Neural crest cell (in vitro differentiated cells): ENCODE measurements around the gene QDPR. TPM values are rescaled to one million over a fixed set of nuclear protein-coding genes. Genes with fewer than 3 reads are reported as not detected.

ENCODE experiments used
- DNase-seq: peaks from one replicate; pipeline ENCODE4 v3.0.0; 2021; ENCODE audit warnings: low read depth, mixed read lengths, low spot score
- H3K27ac Mint-ChIP-seq: one replicate; pipeline ENCODE4 v1.8.0; 2021; ENCODE audit warnings: mild to moderate bottlenecking, mixed read lengths; ENCODE audit not compliant: unreplicated experiment
- H3K27me3 Mint-ChIP-seq: 2 replicates; pipeline ENCODE4 v1.8.0; 2021; ENCODE audit warnings: low read depth, mild to moderate bottlenecking, mixed read lengths
- H3K36me3 Mint-ChIP-seq: 2 replicates; pipeline ENCODE4 v1.8.0; 2021; ENCODE audit warnings: low read depth, mild to moderate bottlenecking, mixed read lengths
- H3K4me1 Mint-ChIP-seq: 2 replicates; pipeline ENCODE4 v1.8.0; 2021; ENCODE audit warnings: mixed read lengths
- H3K4me3 Mint-ChIP-seq: one replicate; pipeline ENCODE4 v1.8.0; 2021; ENCODE audit warnings: mild to moderate bottlenecking, mixed read lengths
- H3K9me3 Mint-ChIP-seq: 2 replicates; pipeline ENCODE4 v1.8.0; 2021; ENCODE audit warnings: mixed read lengths
- total RNA-seq: library from RNA; stranded (reverse); gene quantifications from 2 replicates; pipeline ENCODE4 v1.2.1, GENCODE V29; 2021
- TF ChIP-seq, protein P1 (sequence below): fragments of 200-600 bp; sonication (generic); conservative IDR thresholded peaks from 2 replicates; pipeline ENCODE4 v1.5.0; 2021; ENCODE audit warnings: antibody characterized with exemption, mild to moderate bottlenecking

Gene QDPR
- total RNA-seq, 1 donor from 2014 or later, result 46.5 TPM

DNA sequence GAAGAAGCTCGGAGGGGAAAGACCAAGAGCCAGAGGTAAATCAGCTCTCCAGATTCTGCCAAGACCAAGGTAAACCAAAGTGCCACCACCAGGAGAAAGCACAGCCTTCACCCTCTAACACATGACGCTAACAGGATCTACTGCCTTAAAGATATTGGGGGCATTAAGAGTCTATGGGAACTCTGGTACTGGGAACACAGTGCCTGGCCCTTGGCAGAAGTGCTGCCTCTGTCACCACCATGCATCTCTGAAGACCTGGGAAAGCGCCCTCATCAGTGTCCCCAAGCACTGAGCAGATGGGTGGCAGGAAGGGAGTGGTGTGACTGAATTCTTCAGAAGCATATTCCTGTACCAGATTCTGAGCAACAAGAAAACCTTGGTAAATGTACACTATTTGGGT, 1.3 kb downstream of the QDPR start:
- no peaks in the 10 kb centered on the region for H3K9me3 Mint-ChIP-seq
- peaks cover 2% of the 10 kb centered on the region for H3K36me3 Mint-ChIP-seq
- DNase-seq, result no peak
- no peaks in the 10 kb centered on the region for H3K27me3 Mint-ChIP-seq
- H3K4me1 Mint-ChIP-seq, result peaks cover 25% of the 10 kb centered on the region
- peak overlapping the region; percentile 91 for H3K4me3 Mint-ChIP-seq
- H3K27ac Mint-ChIP-seq, result peak overlapping the region; percentile 38
- TF ChIP-seq, protein P1, sequence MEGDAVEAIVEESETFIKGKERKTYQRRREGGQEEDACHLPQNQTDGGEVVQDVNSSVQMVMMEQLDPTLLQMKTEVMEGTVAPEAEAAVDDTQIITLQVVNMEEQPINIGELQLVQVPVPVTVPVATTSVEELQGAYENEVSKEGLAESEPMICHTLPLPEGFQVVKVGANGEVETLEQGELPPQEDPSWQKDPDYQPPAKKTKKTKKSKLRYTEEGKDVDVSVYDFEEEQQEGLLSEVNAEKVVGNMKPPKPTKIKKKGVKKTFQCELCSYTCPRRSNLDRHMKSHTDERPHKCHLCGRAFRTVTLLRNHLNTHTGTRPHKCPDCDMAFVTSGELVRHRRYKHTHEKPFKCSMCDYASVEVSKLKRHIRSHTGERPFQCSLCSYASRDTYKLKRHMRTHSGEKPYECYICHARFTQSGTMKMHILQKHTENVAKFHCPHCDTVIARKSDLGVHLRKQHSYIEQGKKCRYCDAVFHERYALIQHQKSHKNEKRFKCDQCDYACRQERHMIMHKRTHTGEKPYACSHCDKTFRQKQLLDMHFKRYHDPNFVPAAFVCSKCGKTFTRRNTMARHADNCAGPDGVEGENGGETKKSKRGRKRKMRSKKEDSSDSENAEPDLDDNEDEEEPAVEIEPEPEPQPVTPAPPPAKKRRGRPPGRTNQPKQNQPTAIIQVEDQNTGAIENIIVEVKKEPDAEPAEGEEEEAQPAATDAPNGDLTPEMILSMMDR, result no peak

DNA sequence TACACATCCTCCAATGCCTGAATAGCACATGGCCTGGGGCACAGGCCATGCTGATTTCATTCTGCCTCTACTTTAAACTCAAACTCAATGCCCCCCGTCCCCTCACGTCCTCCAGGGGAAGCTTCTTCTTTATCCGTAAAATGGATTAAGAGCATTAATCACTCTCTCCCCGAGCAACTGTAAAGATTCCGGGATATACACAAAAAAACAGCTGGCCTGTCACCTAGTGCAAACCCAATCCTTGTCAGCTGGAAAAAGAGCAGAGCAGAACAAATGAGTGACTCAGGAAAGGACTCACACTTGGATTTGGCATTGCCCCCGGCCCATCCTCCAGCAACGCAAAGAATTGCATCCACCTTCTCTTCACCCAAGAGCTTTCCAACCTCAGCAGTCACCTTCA, 7.8 kb downstream of the QDPR start:
- Mint-ChIP-seq H3K4me3 (no peak overlapping the region), H3K27me3 (no peaks in the 10 kb centered on the region), H3K36me3 (peaks cover 5% of the 10 kb centered on the region), H3K9me3 (no peaks in the 10 kb centered on the region), H3K4me1 (no peaks in the 10 kb centered on the region), H3K27ac (no peak overlapping the region)
- TF ChIP-seq, protein P1, result no peak
- DNase-seq, result no peak

DNA sequence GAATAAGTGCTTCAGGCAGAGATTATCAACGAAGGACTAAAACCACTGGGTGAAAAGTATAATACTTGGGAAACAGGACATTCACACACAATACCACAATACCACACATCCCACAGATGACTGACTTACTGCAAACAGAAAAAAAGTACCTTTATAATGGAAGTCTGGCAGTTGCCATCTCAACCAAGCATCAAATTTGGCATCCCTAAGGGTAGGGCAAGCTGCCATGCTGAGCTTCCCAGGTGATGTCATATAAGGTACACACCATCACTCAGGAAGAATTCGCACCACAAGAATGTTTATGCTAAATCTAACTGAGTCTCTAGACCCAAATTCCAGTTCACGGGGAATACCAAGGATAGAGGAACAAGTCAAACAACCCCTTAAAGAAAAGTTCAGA, 9.1 kb downstream of the QDPR start:
- TF ChIP-seq, protein P1, result no peak
- Mint-ChIP-seq H3K27me3 (no peaks in the 10 kb centered on the region), H3K27ac (no peak overlapping the region), H3K36me3 (peaks cover 8% of the 10 kb centered on the region), H3K4me3 (no peak overlapping the region), H3K4me1 (no peaks in the 10 kb centered on the region), H3K9me3 (no peaks in the 10 kb centered on the region)
- no peak for DNase-seq

- H3K9me3 Mint-ChIP-seq, result no peaks in the 10 kb centered on the region
- H3K36me3 Mint-ChIP-seq, result peaks cover 6% of the 10 kb centered on the region
- H3K27me3 Mint-ChIP-seq, result no peaks in the 10 kb centered on the region
- H3K4me1 Mint-ChIP-seq, result no peaks in the 10 kb centered on the region
- no peak for DNase-seq
- TF ChIP-seq, protein P1, result no peak
- H3K4me3 Mint-ChIP-seq, result no peak overlapping the region
- H3K27ac Mint-ChIP-seq, result no peak overlapping the region
Measured at GRCh38 chr4:17500574-17500973, 11.3 kb downstream of the QDPR start.

GRCh38 chr4:17497890-17498523, 13.9 kb downstream of the QDPR start:
- Mint-ChIP-seq H3K27me3 (no peaks in the 10 kb centered on the region), H3K4me1 (peaks cover 10% of the 10 kb centered on the region), H3K4me3 (no peak overlapping the region), H3K36me3 (peaks cover 6% of the 10 kb centered on the region), H3K9me3 (no peaks in the 10 kb centered on the region), H3K27ac (no peak overlapping the region)
- no peak for DNase-seq
- TF ChIP-seq, protein P1, result no peak
